GM11168 (cell line): ENCODE results near the gene CDK5RAP2.
"Not testable (repeated sequence)": the region's sequence is repeated elsewhere in the genome, so short reads cannot be mapped to it uniquely, and the experiment has no call there.

Experiments used
- in situ Hi-C: fragments of 300-500 bp; cut with MboI; formaldehyde crosslinking; loops from one replicate; pipeline ENCODE4 v1.12.0; 2022; ENCODE audit warnings: low sequenced_read_pairs; ENCODE audit not compliant: unreplicated experiment

The CDK5RAP2 gene

GRCh38 chr9:120480707-120481106, 99.3 kb downstream of the CDK5RAP2 start:
- in situ Hi-C loops, result no loop called here

GRCh38 chr9:120478208-120478607, 101.8 kb downstream of the CDK5RAP2 start:
- in situ Hi-C loops, result no loop called here

GRCh38 chr9:120477534-120478001, 102.4 kb downstream of the CDK5RAP2 start:
- in situ Hi-C loops, result no loop called here

- in situ Hi-C loops, result no loop called here
Observed at GRCh38 chr9:120475341-120475740, 104.6 kb downstream of the CDK5RAP2 start.

- in situ Hi-C loops, result no loop called here
Observed at GRCh38 chr9:120474591-120475243, 105.2 kb downstream of the CDK5RAP2 start.

- in situ Hi-C loops, result no loop called here
Observed at GRCh38 chr9:120473608-120474007, 106.4 kb downstream of the CDK5RAP2 start.

- in situ Hi-C loops, result no loop called here
Observed at GRCh38 chr9:120465685-120466407, 114.1 kb downstream of the CDK5RAP2 start.

- in situ Hi-C loops, result no loop called here
Observed at GRCh38 chr9:120464887-120465421, 115.0 kb downstream of the CDK5RAP2 start.

- in situ Hi-C loops, result no loop called here
Observed at GRCh38 chr9:120464176-120464886, 115.6 kb downstream of the CDK5RAP2 start.

- in situ Hi-C loops, result no loop called here
Observed at GRCh38 chr9:120463765-120464164, 116.2 kb downstream of the CDK5RAP2 start.

GRCh38 chr9:120461677-120462076, 118.3 kb downstream of the CDK5RAP2 start:
- in situ Hi-C loops, result not testable (repeated sequence)

GRCh38 chr9:120456218-120456617, 123.7 kb downstream of the CDK5RAP2 start:
- in situ Hi-C loops, result no loop called here

GRCh38 chr9:120454467-120454866, 125.5 kb downstream of the CDK5RAP2 start:
- in situ Hi-C loops, result no loop called here

GRCh38 chr9:120453792-120454191, 126.2 kb downstream of the CDK5RAP2 start:
- in situ Hi-C loops, result no loop called here

GRCh38 chr9:120452631-120453030, 127.3 kb downstream of the CDK5RAP2 start:
- in situ Hi-C loops, result no loop called here

- in situ Hi-C loops, result no loop called here
Observed at GRCh38 chr9:120450916-120451315, 129.1 kb downstream of the CDK5RAP2 start.

GRCh38 chr9:120449566-120449965, 130.4 kb downstream of the CDK5RAP2 start:
- in situ Hi-C loops, result no loop called here

GRCh38 chr9:120447959-120448500, 131.9 kb downstream of the CDK5RAP2 start:
- in situ Hi-C loops, result no loop called here

GRCh38 chr9:120446671-120447070, 133.3 kb downstream of the CDK5RAP2 start:
- in situ Hi-C loops, result no loop called here

GRCh38 chr9:120443976-120444375, 136.0 kb downstream of the CDK5RAP2 start:
- in situ Hi-C loops, result no loop called here

GRCh38 chr9:120443489-120443888, 136.5 kb downstream of the CDK5RAP2 start:
- in situ Hi-C loops, result no loop called here
